IMR-90 (cell line): ENCODE results near the gene LDLRAD4. TPM values are rescaled to one million over a fixed set of nuclear protein-coding genes. Genes with fewer than 3 reads are reported as not detected.

Experiments
- ATAC-seq: fragments of 200-7000 bp; cut with Tn5 transposase; 2 replicates; pipeline ENCODE4 v1.9.1; 2020; ENCODE audit warnings: low read depth, mild to moderate bottlenecking, moderate library complexity
- BruUV-seq: library from RNA; stranded (reverse); fragments of 400-500 nt; replicated peaks from 2 replicates; lab custom pipeline; 2021; lab: Mats Ljungman, UMichigan
- CTCF ChIA-PET: fragments of 300-600 bp; formaldehyde crosslinking; extraction: SDS; loops from one replicate; lab custom pipeline; 2021; ENCODE audit warnings: antibody characterized with exemption; lab: Yijun Ruan, JAX
- POLR2A ChIA-PET: fragments of 300-600 bp; sonication (Branson Sonifier 250); formaldehyde crosslinking; loops from one replicate; lab custom pipeline; 2022; ENCODE audit warnings: antibody characterized with exemption; ENCODE audit not compliant: unreplicated experiment; lab: Charles Lee
- DNase-seq: peaks from one replicate; pipeline ENCODE4 v3.0.0; 2013
- H2AFZ ChIP-seq: replicated peaks from 2 replicates; pipeline ENCODE3; 2013; ENCODE audit warnings: low read length, mild to moderate bottlenecking; ENCODE audit not compliant: poor library complexity
- H2AK5ac ChIP-seq: 2 replicates; pipeline ENCODE4 v1.6.1; 2013; ENCODE audit warnings: low read depth, low read length, inconsistent platforms
- H2AK9ac ChIP-seq: replicated peaks from 2 replicates; pipeline ENCODE3; 2013; ENCODE audit warnings: mild to moderate bottlenecking, low read depth, low read length, moderate library complexity; ENCODE audit not compliant: poor library complexity
- H2BK120ac ChIP-seq: 2 replicates; pipeline ENCODE4 v1.6.1; 2013; ENCODE audit warnings: low read depth, low read length, inconsistent platforms
- H2BK15ac ChIP-seq: 3 replicates; pipeline ENCODE4 v1.6.1; 2013; ENCODE audit warnings: low read depth, low read length, inconsistent platforms
- H2BK20ac ChIP-seq: 2 replicates; pipeline ENCODE4 v1.6.1; 2013; ENCODE audit warnings: low read depth, mild to moderate bottlenecking, inconsistent platforms, low read length, moderate library complexity
- H2BK5ac ChIP-seq: 2 replicates; pipeline ENCODE4 v1.6.1; 2013; ENCODE audit warnings: mild to moderate bottlenecking, low read depth, low read length, inconsistent platforms; ENCODE audit not compliant: poor library complexity, severe bottlenecking
- H3K14ac ChIP-seq: replicated peaks from 2 replicates; pipeline ENCODE4 v1.6.1; 2013; ENCODE audit warnings: low read depth, low read length, inconsistent platforms
- H3K18ac ChIP-seq: 2 replicates; pipeline ENCODE4 v1.6.1; 2013; ENCODE audit warnings: low read depth, low read length, control low read depth
- H3K23ac ChIP-seq: 2 replicates; pipeline ENCODE4 v1.6.1; 2013; ENCODE audit warnings: low read depth, low read length, inconsistent platforms
- H3K27ac ChIP-seq: 2 replicates; pipeline ENCODE4 v1.5.1; 2013; ENCODE audit warnings: mild to moderate bottlenecking, control low read depth, low read length; ENCODE audit not compliant: insufficient read depth
- H3K27me3 ChIP-seq: 2 replicates; pipeline ENCODE4 v1.6.1; 2013; ENCODE audit warnings: low read length; ENCODE audit not compliant: control insufficient read depth, insufficient read depth
- H3K36me3 ChIP-seq: 2 replicates; pipeline ENCODE4 v1.6.1; 2013; ENCODE audit warnings: low read length, mixed read lengths; ENCODE audit not compliant: control insufficient read depth, insufficient read depth
- H3K4ac ChIP-seq: 2 replicates; pipeline ENCODE4 v1.6.1; 2013; ENCODE audit warnings: low read depth, low read length, inconsistent platforms
- H3K4me1 ChIP-seq: 2 replicates; pipeline ENCODE4 v1.6.1; 2013; ENCODE audit warnings: low read length, mixed read lengths; ENCODE audit not compliant: control insufficient read depth, insufficient read depth
- H3K4me2 ChIP-seq: 2 replicates; pipeline ENCODE4 v1.6.1; 2013; ENCODE audit warnings: low read depth, mild to moderate bottlenecking, control low read depth, low read length, moderate library complexity
- H3K4me3 ChIP-seq: 2 replicates; pipeline ENCODE4 v1.5.1; 2013; ENCODE audit warnings: low read depth, mild to moderate bottlenecking, control low read depth, low read length, moderate library complexity; ENCODE audit not compliant: insufficient read depth
- H3K56ac ChIP-seq: 2 replicates; pipeline ENCODE4 v1.6.1; 2013; ENCODE audit warnings: low read length, inconsistent platforms; ENCODE audit not compliant: insufficient read depth; ENCODE audit errors: extremely low read depth
- H3K79me1 ChIP-seq, 2 experiments: 2 replicates each; pipeline ENCODE4 v1.6.1; 2013; ENCODE audit warnings: low read length in 2 of 2, inconsistent platforms in 1 of 2, low read depth in 1 of 2
- H3K9ac ChIP-seq: 2 replicates; pipeline ENCODE4 v1.6.1; 2013; ENCODE audit warnings: low read depth, low read length, control low read depth
- H3K9me1 ChIP-seq: 2 replicates; pipeline ENCODE4 v1.6.1; 2013; ENCODE audit warnings: low read length, inconsistent platforms; ENCODE audit not compliant: insufficient read depth
- H3K9me3 ChIP-seq: 2 replicates; pipeline ENCODE4 v1.6.1; 2013; ENCODE audit warnings: low read length; ENCODE audit not compliant: control insufficient read depth, insufficient read depth
- H4K20me1 ChIP-seq: 2 replicates; pipeline ENCODE4 v1.6.1; 2013; ENCODE audit warnings: low read length, inconsistent platforms; ENCODE audit not compliant: insufficient read depth
- H4K5ac ChIP-seq: 2 replicates; pipeline ENCODE4 v1.6.1; 2013; ENCODE audit warnings: mild to moderate bottlenecking, low read depth, low read length, control low read depth
- H4K8ac ChIP-seq, 2 experiments: 2 replicates each; pipeline ENCODE4 v1.6.1; 2013; ENCODE audit warnings: low read depth in 2 of 2, low read length in 2 of 2, control low read depth in 1 of 2, inconsistent platforms in 1 of 2
- H4K91ac ChIP-seq: 2 replicates; pipeline ENCODE4 v1.6.1; 2013; ENCODE audit warnings: low read depth, low read length, inconsistent platforms; ENCODE audit not compliant: insufficient read depth
- CHD1 ChIP-seq: IDR thresholded peaks from 2 replicates; pipeline ENCODE4 v1.6.1; 2012; ENCODE audit warnings: low read depth, low read length, improper control_type of control experiment
- FOS ChIP-seq: fragments of 150-350 bp; IDR thresholded peaks from 2 replicates; pipeline ENCODE4 v1.6.1; 2016; ENCODE audit warnings: low read depth, low read length
- MAFK ChIP-seq: IDR thresholded peaks from 2 replicates; pipeline ENCODE4 v1.6.1; 2012; ENCODE audit warnings: low read depth, low read length, improper control_type of control experiment
- NFE2L2 ChIP-seq: fragments of 150-350 bp; IDR thresholded peaks from 2 replicates; pipeline ENCODE4 v1.6.1; 2016; ENCODE audit warnings: low read depth, mild to moderate bottlenecking, low read length
- WGBS, 2 experiments: methylation state at CpG; one replicate each; pipeline versions ENCODE4 v1.1.5 to v1.1.7; 2013; ENCODE audit warnings: missing lambda C conversion rate in 2 of 2; ENCODE audit not compliant: insufficient read length in 1 of 2; ENCODE audit errors: extremely low coverage in 2 of 2; 5-methylcytosine and 5-hydroxymethylcytosine counted together
- dilution Hi-C: fragments of 300-500 bp; cut with HindIII; formaldehyde crosslinking; loops from one replicate; pipeline ENCODE4 v1.14.3; 2018; ENCODE audit warnings: low sequenced_read_pairs; ENCODE audit not compliant: unreplicated experiment
- in situ Hi-C: fragments of 300-500 bp; cut with MboI; formaldehyde crosslinking; loops from 3 replicates; pipeline ENCODE4 v1.14.3; 2019; ENCODE audit warnings: low sequenced_read_pairs, inconsistent platforms, mixed read lengths
- intact Hi-C: fragments of 100-400 bp; cut with micrococcal nuclease; formaldehyde crosslinking; loops from 2 replicates; pipeline ENCODE4 v1.10.0; 2022
- polyA plus RNA-seq, 3 experiments: library from polyadenylated mRNA; depleted of rRNA; stranded (reverse); fragments of >200 nt; gene quantifications; 2 replicates each; pipeline ENCODE4 v1.2.3, GENCODE V29; 2012; ENCODE audit warnings: low replicate concordance in 1 of 3
- total RNA-seq: library from RNA; depleted of rRNA; stranded (reverse); fragments of >200 nt; gene quantifications from 2 replicates; pipeline ENCODE4 v1.2.3, GENCODE V29; 2012

LDLRAD4 gene
- total and polyA plus RNA-seq, 2 of the 4 experiments (the other 2 are of a cell fraction), result not detected

DNA sequence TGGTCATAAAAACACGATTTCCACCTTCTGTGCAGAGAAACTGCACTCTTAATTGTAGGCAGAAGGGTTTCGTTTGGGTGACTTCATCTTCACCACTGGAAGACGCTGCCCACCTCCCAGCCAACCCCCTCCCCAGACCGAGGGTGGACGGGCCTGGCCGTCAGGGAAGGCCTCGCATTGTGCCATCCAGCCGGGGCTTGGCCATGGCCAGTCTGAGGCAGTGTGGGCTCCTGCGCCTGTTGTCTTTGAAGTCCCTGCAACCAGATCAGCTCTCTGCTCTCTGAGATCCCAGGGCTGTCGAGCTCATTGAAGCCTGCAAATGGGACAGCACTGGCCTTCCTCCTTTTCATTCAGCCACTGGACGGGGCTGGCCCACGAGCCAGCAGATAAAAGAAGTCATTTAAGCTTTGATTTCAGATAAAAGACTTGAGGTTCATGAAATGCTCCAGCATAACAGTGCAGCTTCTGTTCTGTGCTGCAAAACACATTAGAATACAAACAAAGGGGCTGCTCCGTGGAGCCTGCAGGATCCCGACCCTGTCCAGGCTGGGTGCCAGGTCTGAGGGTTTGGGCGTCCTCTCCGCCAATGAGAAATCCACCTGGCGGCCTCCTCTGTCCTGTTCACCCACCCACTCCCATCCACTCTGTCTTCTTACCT, 253.5 kb downstream of the LDLRAD4 start:
- H3K27ac ChIP-seq, result no peak overlapping the region
- H2AK9ac ChIP-seq, result no peak overlapping the region
- H2BK120ac ChIP-seq, result no peak overlapping the region
- CTCF ChIA-PET, result no interaction called here
- no peak overlapping the region for H3K4me3 ChIP-seq
- BruUV-seq, result no TSS peak
- no peak overlapping the region for H3K9ac ChIP-seq
- no peak overlapping the region for H4K5ac ChIP-seq
- ATAC-seq, result no peak
- H4K20me1 ChIP-seq, result no peaks in the 10 kb centered on the region
- H3K9me3 ChIP-seq, result no peaks in the 10 kb centered on the region
- no peaks in the 10 kb centered on the region for H3K9me1 ChIP-seq
- WGBS, 2 experiments, result 33% methylated on average over 8 of the region's 17 CpGs; no CpG with 5 or more reads in 1 of the 2 experiments
- H2BK20ac ChIP-seq, result no peak overlapping the region
- H2BK5ac ChIP-seq, result no peak overlapping the region
- no peak overlapping the region for H2BK15ac ChIP-seq
- H4K8ac ChIP-seq, result no peak overlapping the region
- no peak overlapping the region for H3K14ac ChIP-seq
- H3K36me3 ChIP-seq, result no peaks in the 10 kb centered on the region
- in situ Hi-C loops, result no loop called here
- no peak overlapping the region for H3K56ac ChIP-seq
- no peak for TF ChIP-seq CHD1
- TF ChIP-seq MAFK, result no peak
- TF ChIP-seq FOS, result no peak
- TF ChIP-seq NFE2L2, result no peak
- no peaks in the 10 kb centered on the region for H3K4me1 ChIP-seq
- no peak overlapping the region for H4K91ac ChIP-seq
- intact Hi-C loops, result no loop called here
- H3K27me3 ChIP-seq, result no peaks in the 10 kb centered on the region; the same call in 1 of the 2 replicates
- H2AK5ac ChIP-seq, result no peak overlapping the region
- POLR2A ChIA-PET, result no interaction called here
- no peak for DNase-seq
- no peak overlapping the region for H3K18ac ChIP-seq
- no peak overlapping the region for H2AFZ ChIP-seq
- H3K4me2 ChIP-seq, result no peak overlapping the region
- H3K23ac ChIP-seq, result no peak overlapping the region
- H3K79me1 ChIP-seq, result no peaks in the 10 kb centered on the region
- dilution Hi-C loops, result no loop called here
- H3K4ac ChIP-seq, result no peak overlapping the region
